Activated T-cell treated with anti-CD3 and anti-CD28 coated beads, Interleukin-2, amount 50 U/mL, for 72 hours (primary cell): Measurements from ENCODE around the gene PDCL2. TPM values are rescaled to one million over a fixed set of nuclear protein-coding genes. Genes with fewer than 3 reads are reported as not detected.

Experiments
- ATAC-seq, 2 donors: fragments of 150-1000 bp; cut with Tn5 transposase; replicated peaks in 1 of 2; 2 replicates each; pipeline ENCODE4 v1.10.0; 2021; ENCODE audit warnings: moderate library complexity in 2 of 2, mild to moderate bottlenecking in 1 of 2
- DNase-seq, 2 donors: peaks; one replicate each; pipeline ENCODE4 v3.0.0; 2021 to 2022; ENCODE audit warnings: mixed read lengths in 1 of 2
- H3K27ac Mint-ChIP-seq: one replicate; pipeline ENCODE4 v1.8.0; 2022; ENCODE audit warnings: mild to moderate bottlenecking, moderate library complexity, mixed read lengths
- H3K27me3 Mint-ChIP-seq: one replicate; pipeline ENCODE4 v1.8.0; 2022; ENCODE audit warnings: low read depth, mixed read lengths
- H3K36me3 Mint-ChIP-seq, 2 donors: one replicate each; pipeline ENCODE4 v1.8.0; 2022; ENCODE audit warnings: mixed read lengths in 2 of 2, mild to moderate bottlenecking in 1 of 2; ENCODE audit not compliant: insufficient read depth in 2 of 2
- H3K4me1 Mint-ChIP-seq: one replicate; pipeline ENCODE4 v1.8.0; 2022; ENCODE audit warnings: low read depth, mixed read lengths
- H3K4me3 Mint-ChIP-seq, 2 donors: one replicate each; pipeline ENCODE4 v1.8.0; 2022; ENCODE audit warnings: mild to moderate bottlenecking in 2 of 2, mixed read lengths in 2 of 2, moderate library complexity in 2 of 2
- H3K9me3 Mint-ChIP-seq, 2 donors: one replicate each; pipeline ENCODE4 v1.8.0; 2022; ENCODE audit warnings: mixed read lengths in 2 of 2
- total RNA-seq, 2 donors: library from RNA; stranded (reverse); gene quantifications; one replicate each; pipeline ENCODE4 v1.2.3, GENCODE V29; 2022

The PDCL2 gene
- total RNA-seq, 2 donors from 2014 or later: not detected

- DNase-seq (peak; percentile 69 to 78), ATAC-seq (peak; percentile 50 to 58)
- peaks cover 62% of the 10 kb centered on the region for H3K4me1 Mint-ChIP-seq
- H3K9me3 Mint-ChIP-seq: no peaks in the 10 kb centered on the region
- H3K4me3 Mint-ChIP-seq: peak overlapping the region; percentile 91 to 95
- peak overlapping the region; percentile 93 for H3K27ac Mint-ChIP-seq
- no peaks in the 10 kb centered on the region for H3K36me3 Mint-ChIP-seq
- H3K27me3 Mint-ChIP-seq: peaks cover 18% of the 10 kb centered on the region
Observed at GRCh38 chr4:55545641-55546505, 46.2 kb downstream of the PDCL2 start.

GRCh38 chr4:55545151-55545550 lies 46.9 kb downstream of the PDCL2 start:
- Mint-ChIP-seq H3K4me3 (peak overlapping the region; percentile 91 to 95), H3K4me1 (peaks cover 62% of the 10 kb centered on the region), H3K27me3 (peaks cover 18% of the 10 kb centered on the region), H3K27ac (peak overlapping the region; percentile 93), H3K36me3 (no peaks in the 10 kb centered on the region), H3K9me3 (no peaks in the 10 kb centered on the region)
- no peak for ATAC-seq
- DNase-seq: no peak

GRCh38 chr4:55543858-55544257 lies 48.2 kb downstream of the PDCL2 start:
- DNase-seq (no peak), ATAC-seq (no peak)
- Mint-ChIP-seq H3K36me3 (no peaks in the 10 kb centered on the region), H3K27me3 (peaks cover 10% of the 10 kb centered on the region), H3K4me3 (peak overlapping the region in 1 of 2 donors; percentile 95), H3K27ac (peak overlapping the region; percentile 47), H3K9me3 (no peaks in the 10 kb centered on the region), H3K4me1 (peaks cover 57% of the 10 kb centered on the region)

GRCh38 chr4:55540271-55540670 lies 51.8 kb downstream of the PDCL2 start:
- no peak for ATAC-seq
- no peak overlapping the region for H3K27ac Mint-ChIP-seq
- no peak overlapping the region for H3K4me3 Mint-ChIP-seq

GRCh38 chr4:55539658-55540057 lies 52.4 kb downstream of the PDCL2 start:
- H3K4me1 Mint-ChIP-seq: peaks cover 49% of the 10 kb centered on the region
- H3K27ac Mint-ChIP-seq: no peak overlapping the region

More at GRCh38 chr4:55540271-55540670, 51.8 kb downstream of the PDCL2 start:
- Mint-ChIP-seq H3K9me3 (no peaks in the 10 kb centered on the region), H3K4me1 (peaks cover 55% of the 10 kb centered on the region), H3K27me3 (no peaks in the 10 kb centered on the region), H3K36me3 (no peaks in the 10 kb centered on the region)
- DNase-seq: no peak

GRCh38 chr4:55538531-55538930 lies 53.5 kb downstream of the PDCL2 start:
- H3K36me3 Mint-ChIP-seq: peaks cover 2 to 9% of the 10 kb centered on the region in 2 donors
- H3K9me3 Mint-ChIP-seq: peaks cover 4 to 5% of the 10 kb centered on the region in 2 donors
- H3K27ac Mint-ChIP-seq: peak overlapping the region; percentile 33
- peak overlapping the region in 1 of 2 donors; percentile 38 for H3K4me3 Mint-ChIP-seq
- no peaks in the 10 kb centered on the region for H3K27me3 Mint-ChIP-seq
- peaks cover 38% of the 10 kb centered on the region for H3K4me1 Mint-ChIP-seq
- DNase-seq: no peak
- no peak for ATAC-seq

More at GRCh38 chr4:55539658-55540057, 52.4 kb downstream of the PDCL2 start:
- no peaks in the 10 kb centered on the region for H3K9me3 Mint-ChIP-seq
- ATAC-seq (no peak), DNase-seq (no peak)
- H3K27me3 Mint-ChIP-seq: no peaks in the 10 kb centered on the region
- no peaks in the 10 kb centered on the region for H3K36me3 Mint-ChIP-seq
- H3K4me3 Mint-ChIP-seq: no peak overlapping the region

GRCh38 chr4:55534306-55534705 lies 57.7 kb downstream of the PDCL2 start:
- no peaks in the 10 kb centered on the region for H3K27me3 Mint-ChIP-seq
- peaks cover 8 to 35% of the 10 kb centered on the region in 2 donors for H3K36me3 Mint-ChIP-seq
- H3K9me3 Mint-ChIP-seq: peaks cover 9 to 14% of the 10 kb centered on the region in 2 donors
- H3K4me1 Mint-ChIP-seq: peaks cover 13% of the 10 kb centered on the region
- ATAC-seq (no peak), DNase-seq (no peak)
- no peak overlapping the region for H3K4me3 Mint-ChIP-seq
- H3K27ac Mint-ChIP-seq: no peak overlapping the region

- Mint-ChIP-seq H3K27me3 (no peaks in the 10 kb centered on the region), H3K9me3 (peaks cover 11 to 15% of the 10 kb centered on the region in 2 donors), H3K4me3 (no peak overlapping the region), H3K36me3 (peaks cover 8 to 37% of the 10 kb centered on the region in 2 donors), H3K4me1 (no peaks in the 10 kb centered on the region), H3K27ac (no peak overlapping the region)
- ATAC-seq (no peak), DNase-seq (no peak)
Observed at GRCh38 chr4:55530691-55531090, 61.4 kb downstream of the PDCL2 start.

GRCh38 chr4:55530167-55530566 lies 61.9 kb downstream of the PDCL2 start:
- H3K9me3 Mint-ChIP-seq: peaks cover 11 to 15% of the 10 kb centered on the region in 2 donors
- H3K4me3 Mint-ChIP-seq: no peak overlapping the region
- H3K27me3 Mint-ChIP-seq: no peaks in the 10 kb centered on the region
- no peak for ATAC-seq
- peaks cover under 1% of the 10 kb centered on the region for H3K4me1 Mint-ChIP-seq
- no peak overlapping the region for H3K27ac Mint-ChIP-seq
- no peak for DNase-seq
- H3K36me3 Mint-ChIP-seq: peaks cover 8 to 37% of the 10 kb centered on the region in 2 donors

GRCh38 chr4:55528491-55528890 lies 63.6 kb downstream of the PDCL2 start:
- Mint-ChIP-seq H3K4me3 (no peak overlapping the region), H3K27ac (no peak overlapping the region), H3K4me1 (peaks cover 8% of the 10 kb centered on the region), H3K36me3 (peaks cover 6 to 29% of the 10 kb centered on the region in 2 donors), H3K9me3 (peaks cover 6 to 10% of the 10 kb centered on the region in 2 donors), H3K27me3 (no peaks in the 10 kb centered on the region)
- DNase-seq (no peak), ATAC-seq (no peak)

- Mint-ChIP-seq H3K27ac (no peak overlapping the region), H3K27me3 (no peaks in the 10 kb centered on the region), H3K36me3 (peaks cover 0 to 6% of the 10 kb centered on the region in 2 donors), H3K4me3 (no peak overlapping the region), H3K4me1 (peaks cover 8% of the 10 kb centered on the region), H3K9me3 (peaks cover 2 to 3% of the 10 kb centered on the region in 2 donors)
- DNase-seq (no peak), ATAC-seq (no peak)
Observed at GRCh38 chr4:55524844-55525571, 67.0 kb downstream of the PDCL2 start.

GRCh38 chr4:55518442-55518841 lies 73.6 kb downstream of the PDCL2 start:
- no peak overlapping the region for H3K27ac Mint-ChIP-seq
- peaks cover 2% of the 10 kb centered on the region in 2 donors for H3K36me3 Mint-ChIP-seq
- H3K27me3 Mint-ChIP-seq: no peaks in the 10 kb centered on the region
- DNase-seq: no peak
- H3K4me1 Mint-ChIP-seq: peaks cover 6% of the 10 kb centered on the region
- H3K9me3 Mint-ChIP-seq: peaks cover 2 to 7% of the 10 kb centered on the region in 2 donors
- no peak overlapping the region for H3K4me3 Mint-ChIP-seq
- ATAC-seq: no peak
